Heart left ventricle (tissue), 13 donors: ENCODE results near the gene AFAP1.

ENCODE experiments used
- CTCF ChIP-seq, 12 donors: fragments of 200-600 bp; sonication (generic) in 4 of 12; IDR thresholded peaks; one replicate each; pipeline versions ENCODE4 v1.5.0 to v1.8.0; 2018 to 2022; ENCODE audit warnings: antibody characterized with exemption in 12 of 12, mild to moderate bottlenecking in 5 of 12
- POLR2A ChIP-seq, 2 donors: fragments of 450-650 bp; IDR thresholded peaks; one replicate each; pipeline ENCODE4 v1.6.1; 2017; ENCODE audit warnings: antibody characterized with exemption in 2 of 2, mild to moderate bottlenecking in 2 of 2, moderate library complexity in 2 of 2
- donor health status: ischemic (EF 13 %, LVEDD 7.1; RV severe dilation, severe dysfunction).
- donor health status: DM: no; HTN: yes; CAD: no.
- donor health status: DM: no; HTN: no; CAD: no.
- donor health status: ischemic (EF 25% LVEDD 6.9; RV normal size, moderate dysfunction).
- donor health status: ischemic (EF 25% LVEDD 5.7; RV mildly dilated, moderate dysfunction).
- donor health status: ischemic (EF 35%, LVEDD 5.7; RV mildly dilated, moderate dysfunction).
- donor health status: nonischemic (EF 11% LVEDD 7.7; RV severe dilation, severe dysfunction).
- donor health status: DM: yes; HTN: yes; CAD: no.
- donor health status: PGD.
- donor health status: ischemic (EF 29% LVEDD 5.4; RV normal size, mild dysfunction).
- donor health status: nonischemic (EF 23%, LVEDD 6.1; RV moderate dilation, normal function).

- TF ChIP-seq CTCF (IDR thresholded peaks at IDR 0.05) (no peak), POLR2A (IDR thresholded peaks at IDR 0.05) (no peak)
These were observed 43.6 kb upstream of the AFAP1 start for GRCh38 chr4:7983296-7983695.
